Activated CD8-positive, alpha-beta memory T cell treated with anti-CD3 and anti-CD28 coated beads for 24 hours (primary cell): ENCODE measurements around the gene KIFAP3.

Experiments used
- DNase-seq: peaks from one replicate; pipeline ENCODE4 v3.0.0-alpha.2; 2020

Gene KIFAP3

DNA sequence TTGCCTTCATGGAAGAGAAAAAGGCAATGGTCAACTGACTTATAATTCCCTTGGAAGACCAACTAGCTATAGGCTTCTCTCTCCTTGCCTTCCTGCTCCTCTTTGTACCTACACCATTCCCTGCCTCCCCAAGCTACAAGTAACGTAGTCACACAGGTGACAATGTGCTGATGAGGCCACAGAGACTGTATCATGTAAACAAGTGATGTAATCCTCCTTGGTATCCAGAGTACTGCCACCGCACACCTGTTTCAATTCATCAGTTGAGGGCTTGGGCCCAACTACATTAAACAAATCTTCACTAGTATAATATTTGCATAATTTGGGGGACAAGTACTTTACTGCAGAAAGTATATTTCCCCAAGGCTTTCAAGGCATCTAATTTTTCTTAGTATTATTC, 104.4 kb downstream of the KIFAP3 start:
- DNase-seq: no peak

DNA sequence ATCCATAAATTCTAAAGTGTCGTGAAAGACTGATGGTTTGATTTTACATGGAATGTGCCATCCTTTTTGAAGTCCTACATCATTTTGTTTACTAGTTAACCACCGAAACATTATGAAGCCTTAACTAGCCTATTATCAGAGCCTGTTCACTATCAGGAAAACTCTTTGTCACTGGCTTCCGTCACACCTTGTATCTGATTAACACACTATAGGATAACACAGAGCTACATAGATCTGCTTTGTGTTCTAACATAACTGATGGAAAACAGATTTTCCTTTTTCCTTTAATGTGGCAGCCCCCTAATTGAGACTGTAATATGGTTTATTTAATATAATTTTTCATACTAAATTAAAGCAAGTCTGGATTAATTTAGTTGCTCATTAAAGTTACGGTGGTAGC, 106.3 kb downstream of the KIFAP3 start:
- DNase-seq: no peak

DNA sequence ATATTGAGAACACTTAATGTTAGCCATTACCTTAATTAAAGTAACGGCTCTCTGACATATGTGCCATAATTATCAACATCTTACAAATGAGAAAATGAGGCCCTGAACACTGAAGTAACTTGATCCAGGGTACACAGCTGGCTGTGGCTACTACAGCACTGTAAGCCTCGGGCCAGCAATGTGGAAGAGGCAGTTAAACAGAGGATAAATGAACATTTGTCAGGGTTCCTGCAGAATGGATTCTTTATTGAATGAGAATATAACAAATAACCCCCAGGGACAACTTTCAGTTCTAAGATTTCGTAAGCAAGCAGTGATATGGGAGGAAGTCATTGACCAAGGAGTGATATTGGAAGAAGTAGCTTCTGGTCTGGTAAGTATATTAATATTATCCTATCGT, 110.3 kb downstream of the KIFAP3 start:
- DNase-seq: no peak

DNA sequence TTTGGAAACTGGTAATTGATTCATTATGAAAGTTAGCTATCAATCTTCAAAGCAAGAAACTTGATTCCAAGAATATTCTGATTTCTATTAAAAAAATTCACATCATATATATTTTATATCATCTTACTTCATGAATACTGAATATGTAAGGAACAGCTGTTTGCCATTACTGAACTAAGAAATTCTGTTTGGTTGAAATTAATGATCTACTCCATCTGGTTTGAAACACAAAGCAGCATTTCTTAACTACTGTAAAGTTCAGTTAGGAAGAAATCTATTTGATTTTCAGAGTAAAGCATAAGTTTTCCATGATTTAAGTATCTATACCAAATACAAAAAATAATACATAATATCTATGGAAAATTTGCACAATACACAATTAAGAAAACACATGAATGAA, 114.8 kb downstream of the KIFAP3 start:
- no peak for DNase-seq

DNA sequence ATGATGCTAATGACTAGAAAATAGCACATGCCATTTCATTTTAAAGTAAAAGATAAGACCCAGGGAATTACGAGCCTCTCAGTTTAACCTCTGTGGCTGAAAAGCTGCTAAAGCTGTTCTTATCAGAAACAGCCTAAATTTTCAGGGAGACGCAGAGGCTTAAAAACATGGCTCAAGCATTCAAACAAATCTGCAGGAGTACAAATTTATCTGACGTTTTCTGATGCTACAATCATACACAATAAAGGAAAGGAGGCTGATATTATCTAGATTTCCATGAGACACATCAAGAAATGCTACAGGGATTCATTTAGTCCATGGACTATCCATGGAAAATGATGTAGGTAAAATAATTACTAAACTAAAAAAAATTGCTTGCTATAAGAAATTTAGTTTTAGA, 115.5 kb downstream of the KIFAP3 start:
- no peak for DNase-seq

DNA sequence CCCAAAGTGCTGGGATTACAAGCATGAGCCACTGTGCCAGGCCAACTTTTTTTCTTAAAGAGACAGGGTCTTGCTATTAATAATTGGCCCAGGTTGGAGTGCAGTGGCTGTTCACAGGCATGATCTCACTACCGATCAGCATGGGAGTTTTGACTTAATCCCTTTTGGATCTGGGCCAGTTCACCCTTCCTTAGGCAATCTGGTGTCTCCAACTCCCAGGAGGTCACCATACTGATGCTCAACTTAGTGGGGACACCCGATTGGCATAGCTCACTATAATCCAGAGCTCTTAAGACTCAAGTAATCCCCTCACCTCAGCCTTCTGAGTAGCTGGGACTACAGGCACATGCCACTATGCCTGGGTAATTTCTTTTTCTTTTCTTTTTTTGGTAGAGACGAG, 116.6 kb downstream of the KIFAP3 start:
- DNase-seq: no peak

DNA sequence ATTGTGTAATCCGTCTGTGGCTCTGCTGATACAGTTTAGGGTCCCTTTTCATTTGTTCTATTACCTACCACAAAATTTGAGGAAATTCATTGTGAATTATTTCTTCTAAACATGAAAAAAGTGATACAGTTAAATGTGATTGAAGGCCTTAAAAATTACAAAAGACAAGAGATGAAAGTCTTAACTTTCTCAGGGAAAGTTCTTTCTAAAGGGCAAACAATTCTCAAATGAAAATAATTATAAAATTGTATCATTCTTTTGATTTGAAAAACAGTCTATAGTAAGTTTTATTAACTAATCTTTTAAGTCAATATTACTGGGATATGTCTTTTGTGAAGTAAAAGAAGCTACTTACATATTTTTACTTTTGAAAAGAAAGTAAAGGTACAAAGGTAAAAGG, 123.4 kb downstream of the KIFAP3 start:
- DNase-seq: no peak

DNA sequence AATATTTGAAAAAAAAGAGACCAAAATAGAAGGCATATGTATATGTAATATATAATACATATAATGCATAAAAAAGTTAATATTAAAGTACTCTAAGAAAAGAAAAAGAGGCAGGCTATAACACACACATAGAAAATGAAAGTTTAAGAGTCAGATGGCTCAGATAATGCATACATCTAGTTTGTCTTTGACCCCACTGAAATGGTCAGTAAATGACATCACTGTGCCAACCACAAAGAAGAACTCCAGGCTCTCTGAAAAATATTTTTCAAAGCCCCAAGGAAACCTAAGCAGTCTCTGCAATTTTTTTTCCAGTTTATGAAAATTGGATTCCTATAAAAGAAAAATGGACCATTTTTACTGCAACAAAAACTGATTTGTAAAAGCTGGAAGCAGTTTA, 125.4 kb downstream of the KIFAP3 start:
- DNase-seq: no peak

DNA sequence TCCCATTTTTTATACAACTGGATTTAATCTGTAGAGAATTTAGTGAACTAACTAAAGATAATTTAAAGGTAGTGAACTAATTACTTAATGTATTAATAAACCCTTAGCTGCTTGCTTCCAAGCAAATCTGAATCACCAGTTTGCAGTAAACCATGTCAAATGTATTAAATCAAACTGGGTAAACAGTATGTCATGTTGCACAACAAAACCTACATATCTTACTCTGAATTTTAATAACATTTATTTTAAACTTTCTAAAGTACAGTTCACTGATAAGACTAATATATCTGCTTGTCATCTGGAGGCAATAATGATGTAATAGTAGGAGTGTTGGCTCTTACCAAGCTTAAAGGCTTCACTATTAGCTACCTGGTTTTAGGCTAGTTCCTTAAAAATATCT, 128.3 kb downstream of the KIFAP3 start:
- no peak for DNase-seq

DNA sequence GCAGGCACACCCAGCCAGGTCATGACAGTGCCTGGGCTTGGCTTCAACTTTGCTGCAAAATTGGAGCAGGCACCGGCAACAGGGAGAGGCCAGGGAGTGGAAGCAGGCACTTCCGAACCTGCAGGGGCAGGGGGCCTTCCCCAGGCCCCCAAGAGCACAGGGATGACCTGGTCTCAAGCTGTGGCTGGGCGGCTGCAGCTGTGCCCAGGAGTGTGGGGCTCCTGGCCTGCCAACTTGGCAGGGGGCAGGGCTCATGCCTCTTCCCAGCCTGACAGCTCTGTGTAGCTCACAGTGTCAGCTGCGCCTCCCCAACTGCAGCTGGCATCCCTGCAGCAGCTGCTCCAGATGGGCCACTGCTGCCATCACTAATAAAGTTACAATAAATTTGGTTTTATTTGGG, 129.3 kb downstream of the KIFAP3 start:
- no peak for DNase-seq

DNA sequence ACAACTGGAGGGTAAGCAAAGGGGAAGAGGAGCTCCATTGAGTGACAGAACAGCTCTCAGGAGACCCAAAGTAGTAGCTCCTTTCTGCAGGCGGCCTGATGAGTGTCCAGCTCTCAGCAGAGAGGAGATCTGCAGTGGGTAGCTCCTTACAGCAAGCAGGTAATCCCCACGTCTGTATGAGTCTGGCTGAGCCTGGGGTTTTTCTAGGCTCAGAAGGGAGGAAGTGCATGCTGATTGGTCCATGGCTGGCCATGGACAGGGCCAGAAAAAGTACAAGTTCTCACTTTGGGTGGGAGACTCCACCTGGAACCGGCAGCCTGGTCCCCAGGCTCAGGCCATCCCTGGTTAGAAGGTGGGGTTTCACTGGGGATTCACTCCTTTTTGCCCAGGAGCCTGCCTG, 129.9 kb downstream of the KIFAP3 start:
- no peak for DNase-seq

DNA sequence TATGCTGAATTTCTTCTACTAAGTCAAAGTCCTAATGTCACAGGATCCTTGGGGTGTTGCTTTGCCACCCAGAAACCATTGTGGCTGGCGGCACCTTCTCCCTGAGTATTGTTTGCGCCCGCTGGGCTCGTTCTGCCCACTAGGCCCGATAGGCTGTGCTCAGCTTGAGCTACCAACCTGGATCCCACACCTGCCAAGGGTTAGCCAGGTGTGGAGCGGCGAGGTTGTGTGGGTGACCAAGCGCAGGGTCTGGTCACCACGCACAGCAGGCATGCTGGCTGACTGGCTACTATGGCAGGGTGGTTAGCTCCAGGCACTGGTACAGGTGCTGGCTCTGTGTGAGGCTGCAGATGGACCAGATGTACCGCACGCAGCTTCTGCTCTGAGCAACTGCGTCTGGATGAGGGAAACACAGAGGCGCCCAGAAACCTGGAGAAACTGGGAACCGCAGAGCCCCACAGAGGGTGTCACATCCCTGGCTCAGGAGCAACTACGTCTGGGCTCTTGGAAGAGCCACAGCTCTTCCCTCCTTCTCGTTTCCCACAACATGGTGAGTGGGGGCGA, 130.4 kb downstream of the KIFAP3 start:
- DNase-seq: no peak

DNA sequence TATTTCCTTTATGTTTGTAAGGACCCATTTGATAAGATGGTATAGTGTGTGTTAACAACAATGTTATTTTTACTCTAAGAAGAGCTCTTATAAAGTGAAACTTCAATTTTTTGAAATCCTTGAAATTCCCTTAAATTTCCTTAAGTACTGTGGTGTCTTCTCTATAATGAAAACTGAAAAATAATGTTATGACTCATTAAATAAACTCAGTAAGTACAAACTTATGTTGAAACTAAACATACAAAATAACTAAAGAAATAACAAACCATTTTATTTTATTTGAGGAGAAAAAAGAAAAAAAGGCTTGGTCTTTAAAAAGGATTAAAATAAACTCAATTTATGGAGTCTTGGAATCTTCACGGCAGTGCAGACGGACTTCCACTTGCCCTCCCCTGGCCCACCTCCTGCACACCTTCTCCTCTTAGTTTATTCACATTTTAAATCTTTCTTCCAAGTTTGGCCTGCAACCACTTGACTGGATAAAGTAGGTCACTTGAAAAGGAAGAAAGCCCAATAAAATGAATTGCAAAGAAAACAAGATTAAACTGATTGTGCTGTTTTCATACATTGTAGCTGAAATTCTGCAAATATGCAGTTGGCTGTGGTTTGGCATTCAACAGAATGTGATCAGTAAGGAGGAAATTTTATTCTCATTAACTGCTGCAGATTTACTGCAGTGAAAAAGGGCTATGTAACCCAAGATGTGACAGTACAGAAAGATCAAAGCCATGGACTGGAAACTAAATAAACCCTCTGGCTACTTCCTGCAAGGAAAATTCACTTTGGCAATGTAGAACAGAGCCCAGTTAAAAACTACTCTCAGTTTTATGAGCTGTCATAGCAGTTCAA, 132.3 kb downstream of the KIFAP3 start:
- DNase-seq: no peak

DNA sequence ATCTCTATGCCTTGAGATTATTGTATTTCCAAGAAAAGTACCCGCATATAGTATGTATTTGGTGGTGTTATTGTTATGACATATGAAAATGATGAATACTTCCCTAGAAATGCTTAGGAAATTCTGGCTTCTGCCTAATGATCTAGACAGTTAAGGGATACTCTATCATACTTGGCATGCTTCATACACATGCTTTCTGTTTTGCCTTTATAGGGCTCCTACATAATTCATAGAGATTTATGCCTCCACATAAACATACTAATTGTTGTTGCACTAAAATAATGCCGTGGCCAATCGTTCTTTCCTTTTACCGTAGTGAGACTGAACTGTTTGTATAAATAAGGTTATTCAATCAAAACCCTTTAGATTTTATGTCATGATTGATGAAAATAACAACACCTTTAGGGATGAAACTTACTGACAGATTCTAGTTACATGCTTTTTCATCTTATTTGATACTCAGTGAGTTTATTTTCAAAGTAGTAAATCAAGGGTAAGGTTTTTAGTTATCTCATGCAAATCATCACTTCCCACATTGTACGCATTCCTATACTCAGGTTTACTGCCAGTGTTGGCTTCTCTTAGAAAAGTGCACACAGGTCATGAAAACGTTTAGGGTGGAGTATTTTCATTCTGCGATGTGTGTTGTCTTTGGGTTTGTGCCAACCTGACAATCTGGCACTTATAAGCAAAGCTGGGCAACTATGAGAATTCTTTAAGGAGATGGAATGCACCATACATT, 140.3 kb downstream of the KIFAP3 start:
- DNase-seq: no peak

DNA sequence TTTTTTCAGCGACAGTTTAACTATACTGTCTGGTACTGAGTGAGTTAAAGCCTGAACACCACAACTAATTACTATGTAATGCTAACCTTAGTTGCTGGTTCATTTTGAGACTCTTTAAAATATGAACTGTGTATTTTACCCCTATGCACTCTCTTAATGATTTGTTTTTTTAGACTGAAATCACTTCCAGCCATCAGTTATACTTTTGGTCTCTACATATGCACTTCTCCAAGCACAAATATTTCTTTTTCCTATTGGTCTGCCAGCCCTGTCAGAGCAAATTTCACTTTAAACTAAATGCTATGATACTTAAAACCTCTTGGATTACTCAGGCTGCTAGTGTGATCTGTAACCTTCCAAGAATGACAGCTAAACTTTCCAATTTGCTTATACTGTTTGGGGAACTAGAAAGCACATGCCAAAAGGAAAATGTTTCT, 142.7 kb downstream of the KIFAP3 start:
- no peak for DNase-seq

DNA sequence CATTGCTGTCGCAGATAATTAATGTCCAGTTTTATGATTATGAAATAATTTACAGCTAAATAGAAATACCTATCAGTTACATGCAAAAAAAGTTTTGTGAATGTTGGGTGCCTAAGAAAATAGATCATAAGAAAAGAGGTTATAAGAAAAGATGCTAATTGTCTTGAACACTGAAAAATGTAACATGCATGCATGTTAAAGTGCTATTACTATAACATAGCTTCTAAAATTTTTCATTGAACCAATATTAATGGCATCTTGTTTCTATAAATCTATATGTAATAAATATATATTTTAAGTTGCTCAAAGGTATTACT, 145.3 kb downstream of the KIFAP3 start:
- no peak for DNase-seq

DNA sequence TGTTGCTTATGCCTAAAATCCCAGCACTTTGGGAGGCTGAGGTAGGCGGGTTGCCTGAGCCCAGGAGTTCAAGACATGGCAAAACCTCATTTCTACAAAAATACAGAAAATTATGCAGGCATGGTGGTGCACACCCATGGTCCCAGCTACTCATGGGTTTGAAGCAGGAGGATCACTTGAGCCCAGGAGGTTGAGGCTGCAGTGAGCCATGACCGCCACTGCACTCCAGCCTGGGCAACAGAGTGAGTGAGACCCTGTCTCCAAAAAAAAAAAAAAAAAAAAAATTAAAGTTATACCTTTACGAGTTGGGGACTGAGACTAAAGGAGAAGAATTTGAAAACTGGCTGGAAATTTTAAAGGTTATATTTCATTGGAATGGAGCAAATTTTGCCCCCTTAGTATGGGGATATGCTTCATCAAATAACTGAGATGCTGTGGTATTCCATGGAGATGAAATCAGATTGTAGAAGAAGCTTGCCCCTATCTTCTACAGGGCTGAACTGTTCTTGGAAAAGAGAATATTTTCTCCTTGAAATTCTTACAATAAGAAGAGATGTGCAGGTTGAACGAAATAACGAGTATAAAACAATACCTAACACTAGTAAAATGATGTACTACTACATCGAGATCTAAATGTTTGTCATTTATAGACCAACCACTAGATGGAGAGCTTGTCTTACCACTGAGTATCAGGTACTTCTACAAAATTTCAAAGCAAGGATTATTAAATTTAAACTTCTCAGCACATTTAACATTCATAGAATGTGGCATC, 145.9 kb downstream of the KIFAP3 start:
- no peak for DNase-seq

DNA sequence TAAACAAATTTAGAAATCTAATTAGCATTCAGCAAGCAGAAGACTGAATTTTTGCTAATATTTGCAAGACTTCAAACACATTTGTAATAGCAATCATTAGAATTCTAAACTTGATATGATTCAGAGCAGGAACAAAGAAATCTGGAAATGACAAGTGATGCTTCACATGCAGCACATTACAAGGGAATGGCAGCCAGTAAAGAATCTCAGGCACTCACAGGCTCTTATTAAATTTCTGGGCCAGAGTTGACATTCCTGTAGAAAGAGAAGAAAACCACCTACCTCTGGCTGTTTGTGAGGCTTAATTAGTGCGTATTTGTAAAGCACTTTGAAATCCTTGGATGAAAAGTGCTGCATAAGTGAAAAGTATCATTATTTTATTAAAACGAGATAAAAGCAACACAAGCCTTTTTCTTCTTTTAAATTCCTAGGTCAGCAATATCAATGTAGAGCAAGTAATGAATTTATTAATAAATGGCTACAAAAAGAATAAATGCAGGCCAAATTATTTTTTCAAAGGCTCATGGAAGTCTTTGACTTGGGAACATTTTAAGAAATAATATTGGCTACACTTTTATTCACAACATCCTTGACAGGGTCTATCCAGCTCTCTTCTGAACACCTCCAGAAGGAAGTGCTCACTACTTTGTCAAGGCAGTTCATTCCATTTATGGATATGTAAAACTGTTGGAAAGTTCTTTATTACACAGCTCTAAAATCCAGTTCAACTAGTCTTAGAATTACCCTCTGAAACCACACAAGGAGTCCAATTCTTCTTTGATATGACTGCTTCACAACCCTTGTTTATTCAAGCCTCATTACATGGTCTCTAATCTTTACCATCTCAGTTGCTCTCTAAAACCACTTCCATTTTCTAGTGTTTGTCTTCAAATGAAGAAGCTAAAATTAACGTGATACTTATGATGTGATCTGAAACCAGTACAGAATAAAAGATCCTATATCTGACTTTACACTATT, 148.7 kb downstream of the KIFAP3 start:
- no peak for DNase-seq

DNA sequence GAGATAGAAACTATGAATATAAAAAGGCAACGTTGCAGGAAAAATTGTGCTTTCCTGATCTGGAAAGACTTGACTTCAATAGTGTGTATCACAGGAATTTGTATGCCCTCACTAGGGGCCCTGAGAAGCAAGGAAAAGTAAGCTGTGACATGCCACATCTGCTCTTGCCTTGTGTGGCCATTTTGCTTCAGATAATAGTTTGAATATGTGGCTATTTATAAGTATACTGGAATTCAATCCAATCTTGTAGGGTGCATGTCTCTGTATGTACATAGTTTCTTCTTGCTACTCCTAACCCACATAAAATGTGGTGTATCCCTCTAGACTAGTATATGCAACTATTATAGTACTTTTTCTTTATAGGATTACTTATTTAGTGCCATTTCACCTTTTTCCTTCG, 149.7 kb downstream of the KIFAP3 start:
- DNase-seq: no peak

DNA sequence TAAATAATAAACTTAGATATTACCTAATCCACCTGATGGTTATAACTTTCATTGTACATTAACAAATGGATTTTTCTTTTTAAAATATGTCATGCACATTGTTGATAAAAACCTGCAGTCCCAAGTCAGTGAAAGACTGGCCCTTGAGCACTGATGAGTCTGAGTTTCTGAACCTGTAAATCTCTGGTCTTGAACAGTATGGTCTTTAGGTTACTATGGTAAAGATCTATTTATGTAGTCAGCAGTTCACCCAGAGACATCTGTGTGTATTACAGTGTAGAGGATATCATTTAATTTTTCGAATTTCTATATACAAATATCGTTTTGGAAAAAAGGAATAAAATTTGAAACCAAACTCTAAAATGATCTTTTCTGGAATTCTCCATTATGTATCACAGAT, 150.4 kb downstream of the KIFAP3 start:
- no peak for DNase-seq

DNA sequence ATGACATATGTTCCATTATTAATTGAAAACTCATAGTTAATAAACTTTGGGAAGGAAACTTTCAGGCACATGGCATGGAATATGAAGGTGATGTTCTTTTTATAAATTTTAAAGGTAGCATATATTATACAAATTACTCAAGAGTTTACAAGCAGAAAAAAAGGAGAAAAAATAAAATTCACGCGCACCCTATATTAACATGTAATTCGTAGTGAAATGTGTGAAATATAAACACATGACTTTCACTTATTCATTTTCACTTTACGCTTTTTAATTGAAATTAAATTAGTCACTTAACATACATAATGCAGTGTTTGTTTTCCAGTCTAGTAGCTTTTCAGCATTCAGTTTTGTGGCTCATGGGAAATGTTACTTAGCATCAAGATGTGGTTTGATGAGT, 153.4 kb downstream of the KIFAP3 start:
- DNase-seq: no peak

DNA sequence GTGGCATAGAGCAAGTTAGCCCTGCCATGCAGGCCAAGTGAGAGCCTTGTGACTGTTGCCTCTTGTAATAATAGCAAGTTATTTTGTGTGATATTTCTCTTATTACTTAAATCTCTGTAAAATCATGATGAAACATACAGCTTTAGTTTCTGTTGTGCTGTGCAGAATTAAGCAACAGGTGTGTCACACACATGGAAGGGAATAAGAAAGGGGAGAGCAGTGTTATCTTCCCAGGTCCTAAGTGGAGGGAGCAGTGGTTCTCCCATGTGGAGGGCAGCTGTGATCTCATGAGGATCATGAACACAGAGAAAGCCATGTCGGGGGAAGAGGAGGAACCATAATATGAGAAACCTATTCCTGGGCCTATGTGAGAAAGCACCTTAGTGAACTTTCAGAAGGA, 155.6 kb downstream of the KIFAP3 start:
- DNase-seq: no peak
